Caco-2 (cell line): ENCODE results near the gene CSF1. TPM values are rescaled to one million over a fixed set of nuclear protein-coding genes. Genes with fewer than 3 reads are reported as not detected.

Source experiments
- BruUV-seq: library from RNA; stranded (reverse); fragments of 400-500 nt; replicated peaks from 2 replicates; lab custom pipeline; 2021; lab: Mats Ljungman, UMichigan
- CTCF ChIA-PET: fragments of 300-600 bp; sonication (Branson Sonifier 250); formaldehyde crosslinking; loops from one replicate; lab custom pipeline; 2022; ENCODE audit warnings: antibody characterized with exemption; lab: Charles Lee
- POLR2A ChIA-PET: fragments of 300-600 bp; sonication (Branson Sonifier 250); formaldehyde crosslinking; loops from one replicate; lab custom pipeline; 2022; ENCODE audit warnings: antibody characterized with exemption; lab: Charles Lee
- DNase-seq, 2 experiments: peaks; one replicate each; pipeline versions ENCODE4 v3.0.0 to v3.0.0-alpha.2; 2020 to 2022
- H3K27me3 ChIP-seq: replicated peaks from 2 replicates; pipeline ENCODE4 v1.6.0; 2011; ENCODE audit warnings: low read length; ENCODE audit not compliant: control insufficient read depth, insufficient read depth
- H3K36me3 ChIP-seq: 2 replicates; pipeline ENCODE4 v1.5.1; 2011; ENCODE audit warnings: low read length; ENCODE audit not compliant: control insufficient read depth, insufficient read depth
- H3K4me1 ChIP-seq: fragments of 250-450 bp; sonication (Bioruptor Pico); 2 replicates; pipeline ENCODE4 v1.5.1; 2020; ENCODE audit warnings: mild to moderate bottlenecking
- H3K4me3 ChIP-seq: 2 replicates; pipeline ENCODE4 v1.5.1; 2011; ENCODE audit warnings: low read depth, mild to moderate bottlenecking, control low read depth, low read length
- H3K9me3 ChIP-seq: fragments of 250-450 bp; sonication (Bioruptor Pico); 2 replicates; pipeline ENCODE4 v1.5.1; 2020; ENCODE audit warnings: mild to moderate bottlenecking, moderate library complexity
- H3K27ac Mint-ChIP-seq: one replicate; pipeline ENCODE4 v1.8.0; 2022; ENCODE audit warnings: mixed read lengths; ENCODE audit not compliant: unreplicated experiment
- H3K27me3 Mint-ChIP-seq: one replicate; pipeline ENCODE4 v1.8.0; 2022; ENCODE audit warnings: mixed read lengths; ENCODE audit not compliant: insufficient read depth, unreplicated experiment
- H3K36me3 Mint-ChIP-seq: one replicate; pipeline ENCODE4 v1.8.0; 2022; ENCODE audit warnings: mild to moderate bottlenecking, mixed read lengths; ENCODE audit not compliant: insufficient read depth, unreplicated experiment
- H3K4me1 Mint-ChIP-seq: one replicate; pipeline ENCODE4 v1.8.0; 2022; ENCODE audit warnings: low read depth, mixed read lengths; ENCODE audit not compliant: unreplicated experiment
- H3K4me3 Mint-ChIP-seq: one replicate; pipeline ENCODE4 v1.8.0; 2022; ENCODE audit warnings: mild to moderate bottlenecking, moderate library complexity, mixed read lengths; ENCODE audit not compliant: unreplicated experiment
- H3K9me3 Mint-ChIP-seq: one replicate; pipeline ENCODE4 v1.8.0; 2022; ENCODE audit warnings: mixed read lengths; ENCODE audit not compliant: unreplicated experiment
- intact Hi-C: fragments of 100-400 bp; cut with micrococcal nuclease; formaldehyde crosslinking; loops from one replicate; pipeline ENCODE4 v1.10.0; 2022; ENCODE audit not compliant: unreplicated experiment
- total RNA-seq: library from RNA; stranded (reverse); gene quantifications from 2 replicates; pipeline ENCODE4 v1.2.3, GENCODE V29; 2022
- TF ChIP-seq, protein P1 (sequence below), 2 experiments: fragments of 200-600 bp in 1 of 2; IDR thresholded peaks; 1 replicate in 1 of 2; 2 replicates in 1 of 2; pipeline versions ENCODE4 v1.5.1 to v1.8.0; 2011 to 2022; ENCODE audit warnings: antibody characterized with exemption in 1 of 2, control low read depth in 1 of 2, inconsistent platforms in 1 of 2, low read depth in 1 of 2, low read length in 1 of 2, mild to moderate bottlenecking in 1 of 2, moderate library complexity in 1 of 2; ENCODE audit not compliant: insufficient read depth in 1 of 2, severe bottlenecking in 1 of 2, unreplicated experiment in 1 of 2

The CSF1 gene
- total RNA-seq, 1 experiment from 2014 or later: 3.9 TPM

GRCh38 chr1:109971559-109971958, 60.9 kb downstream of the CSF1 start:
- intact Hi-C loops: no loop called here
- CTCF ChIA-PET: no interaction called here
- Histone ChIP-seq H3K36me3 (no peaks in the 10 kb centered on the region), H3K27me3 (no peaks in the 10 kb centered on the region), H3K4me1 (peaks cover 6% of the 10 kb centered on the region; the same call in 1 of the 2 replicates), H3K9me3 (no peaks in the 10 kb centered on the region), H3K4me3 (no peak overlapping the region)
- no peak overlapping the region for H3K4me3 Mint-ChIP-seq
- POLR2A ChIA-PET: no interaction called here
- H3K9me3 Mint-ChIP-seq: no peaks in the 10 kb centered on the region
- TF ChIP-seq, protein P1, sequence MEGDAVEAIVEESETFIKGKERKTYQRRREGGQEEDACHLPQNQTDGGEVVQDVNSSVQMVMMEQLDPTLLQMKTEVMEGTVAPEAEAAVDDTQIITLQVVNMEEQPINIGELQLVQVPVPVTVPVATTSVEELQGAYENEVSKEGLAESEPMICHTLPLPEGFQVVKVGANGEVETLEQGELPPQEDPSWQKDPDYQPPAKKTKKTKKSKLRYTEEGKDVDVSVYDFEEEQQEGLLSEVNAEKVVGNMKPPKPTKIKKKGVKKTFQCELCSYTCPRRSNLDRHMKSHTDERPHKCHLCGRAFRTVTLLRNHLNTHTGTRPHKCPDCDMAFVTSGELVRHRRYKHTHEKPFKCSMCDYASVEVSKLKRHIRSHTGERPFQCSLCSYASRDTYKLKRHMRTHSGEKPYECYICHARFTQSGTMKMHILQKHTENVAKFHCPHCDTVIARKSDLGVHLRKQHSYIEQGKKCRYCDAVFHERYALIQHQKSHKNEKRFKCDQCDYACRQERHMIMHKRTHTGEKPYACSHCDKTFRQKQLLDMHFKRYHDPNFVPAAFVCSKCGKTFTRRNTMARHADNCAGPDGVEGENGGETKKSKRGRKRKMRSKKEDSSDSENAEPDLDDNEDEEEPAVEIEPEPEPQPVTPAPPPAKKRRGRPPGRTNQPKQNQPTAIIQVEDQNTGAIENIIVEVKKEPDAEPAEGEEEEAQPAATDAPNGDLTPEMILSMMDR (IDR thresholded peaks at IDR 0.05; ENCODE audit: insufficient read depth in 1 of 2, low read depth in 1 of 2, low read length in 1 of 2, severe bottlenecking in 1 of 2, unreplicated experiment in 1 of 2): no peak
- DNase-seq: no peak
- no TSS peak for BruUV-seq
- H3K36me3 Mint-ChIP-seq: no peaks in the 10 kb centered on the region
- no peak overlapping the region for H3K27ac Mint-ChIP-seq
- no peaks in the 10 kb centered on the region for H3K27me3 Mint-ChIP-seq
- H3K4me1 Mint-ChIP-seq: no peaks in the 10 kb centered on the region

DNA sequence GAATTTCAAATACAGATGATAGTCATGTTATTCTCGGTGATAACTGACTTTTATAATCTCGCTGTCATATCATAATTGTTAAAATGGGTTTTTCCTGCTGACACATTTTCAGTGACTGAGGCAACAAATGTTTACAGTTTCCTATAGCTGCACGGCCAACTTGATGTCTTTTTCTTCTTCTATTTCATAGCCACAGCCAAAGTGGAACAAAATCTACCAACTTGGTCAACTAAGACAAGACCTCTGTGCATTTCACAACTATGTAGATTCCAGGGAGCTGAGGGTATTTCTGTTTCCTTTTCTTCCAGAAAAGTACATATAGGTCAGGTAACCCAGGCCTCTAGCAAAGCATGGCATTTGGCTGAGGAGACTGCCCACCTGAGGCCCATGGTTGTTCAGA, 63.5 kb downstream of the CSF1 start:
- no peak for DNase-seq
- intact Hi-C loops: no loop called here
- TF ChIP-seq, protein P1 (IDR thresholded peaks at IDR 0.05; ENCODE audit: insufficient read depth in 1 of 2, low read depth in 1 of 2, low read length in 1 of 2, severe bottlenecking in 1 of 2, unreplicated experiment in 1 of 2): no peak
- Histone ChIP-seq H3K27me3 (no peaks in the 10 kb centered on the region), H3K36me3 (no peaks in the 10 kb centered on the region), H3K9me3 (peaks cover 5% of the 10 kb centered on the region; the same call in 1 of the 2 replicates), H3K4me1 (peaks cover 15% of the 10 kb centered on the region), H3K4me3 (no peak overlapping the region)
- Mint-ChIP-seq H3K4me3 (no peak overlapping the region), H3K4me1 (peaks cover 1% of the 10 kb centered on the region), H3K9me3 (no peaks in the 10 kb centered on the region), H3K27ac (no peak overlapping the region), H3K27me3 (no peaks in the 10 kb centered on the region), H3K36me3 (no peaks in the 10 kb centered on the region)
- POLR2A ChIA-PET: no interaction called here
- CTCF ChIA-PET: no interaction called here
- no TSS peak for BruUV-seq

- ChIA-PET CTCF (no interaction called here), POLR2A (no interaction called here)
- Mint-ChIP-seq H3K27ac (no peak overlapping the region), H3K4me1 (peaks cover 12% of the 10 kb centered on the region), H3K4me3 (no peak overlapping the region), H3K27me3 (no peaks in the 10 kb centered on the region), H3K36me3 (no peaks in the 10 kb centered on the region), H3K9me3 (no peaks in the 10 kb centered on the region)
- Histone ChIP-seq H3K36me3 (no peaks in the 10 kb centered on the region), H3K4me3 (no peak overlapping the region), H3K9me3 (peaks cover 5% of the 10 kb centered on the region; the same call in 1 of the 2 replicates), H3K27me3 (no peaks in the 10 kb centered on the region), H3K4me1 (peaks cover 28% of the 10 kb centered on the region)
- no TSS peak for BruUV-seq
- TF ChIP-seq, protein P1 (IDR thresholded peaks at IDR 0.05; ENCODE audit: insufficient read depth in 1 of 2, low read depth in 1 of 2, low read length in 1 of 2, severe bottlenecking in 1 of 2, unreplicated experiment in 1 of 2): no peak
- no peak for DNase-seq
- intact Hi-C loops: no loop called here
Measured at GRCh38 chr1:109975718-109976117, 65.1 kb downstream of the CSF1 start.
